VCaP (cell line): ENCODE data around the gene ATP1B1.

Source experiments
- H3K27ac ChIP-seq: fragments of 450-650 bp; 2 replicates; pipeline ENCODE4 v1.5.1; 2017
- TF ChIP-seq, protein P1 (sequence below): fragments of 450-650 bp; conservative IDR thresholded peaks from 2 replicates; pipeline ENCODE4 v1.5.1; 2017; ENCODE audit warnings: mild to moderate bottlenecking, moderate library complexity

The ATP1B1 gene

DNA sequence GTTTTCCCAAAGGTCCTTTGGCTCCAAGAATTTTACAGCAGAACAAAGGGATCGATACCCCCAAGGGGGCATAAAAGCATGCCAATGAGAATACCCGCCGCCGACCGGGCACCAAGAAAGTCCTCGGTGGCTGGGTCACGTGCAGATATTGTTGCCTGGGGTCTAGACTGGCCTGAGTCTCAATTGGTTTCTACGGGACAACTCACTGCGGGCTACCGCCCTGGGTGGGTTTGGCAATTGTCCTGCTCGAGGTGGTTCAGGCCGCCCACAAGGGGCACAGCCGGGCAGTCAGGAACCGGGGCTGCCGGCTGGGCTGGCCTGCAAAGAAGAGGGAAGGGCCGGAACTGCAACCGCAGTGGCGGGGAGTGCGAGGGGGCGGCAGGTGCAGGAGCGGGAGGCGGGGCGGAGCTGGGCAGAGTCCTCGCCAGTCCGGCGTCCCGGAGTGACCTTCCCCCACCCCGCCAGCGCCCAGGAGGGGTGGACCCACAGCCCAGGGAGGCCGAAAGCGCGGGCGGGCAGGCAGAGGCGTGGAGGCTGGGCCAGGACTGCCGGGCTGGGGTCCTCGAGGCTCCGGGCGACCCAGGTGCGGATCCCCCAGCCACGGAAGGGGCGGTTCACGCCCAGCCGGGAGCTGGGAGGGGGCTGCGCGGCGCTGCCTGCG is 926 bp upstream of the ATP1B1 start:
- TF ChIP-seq, protein P1, sequence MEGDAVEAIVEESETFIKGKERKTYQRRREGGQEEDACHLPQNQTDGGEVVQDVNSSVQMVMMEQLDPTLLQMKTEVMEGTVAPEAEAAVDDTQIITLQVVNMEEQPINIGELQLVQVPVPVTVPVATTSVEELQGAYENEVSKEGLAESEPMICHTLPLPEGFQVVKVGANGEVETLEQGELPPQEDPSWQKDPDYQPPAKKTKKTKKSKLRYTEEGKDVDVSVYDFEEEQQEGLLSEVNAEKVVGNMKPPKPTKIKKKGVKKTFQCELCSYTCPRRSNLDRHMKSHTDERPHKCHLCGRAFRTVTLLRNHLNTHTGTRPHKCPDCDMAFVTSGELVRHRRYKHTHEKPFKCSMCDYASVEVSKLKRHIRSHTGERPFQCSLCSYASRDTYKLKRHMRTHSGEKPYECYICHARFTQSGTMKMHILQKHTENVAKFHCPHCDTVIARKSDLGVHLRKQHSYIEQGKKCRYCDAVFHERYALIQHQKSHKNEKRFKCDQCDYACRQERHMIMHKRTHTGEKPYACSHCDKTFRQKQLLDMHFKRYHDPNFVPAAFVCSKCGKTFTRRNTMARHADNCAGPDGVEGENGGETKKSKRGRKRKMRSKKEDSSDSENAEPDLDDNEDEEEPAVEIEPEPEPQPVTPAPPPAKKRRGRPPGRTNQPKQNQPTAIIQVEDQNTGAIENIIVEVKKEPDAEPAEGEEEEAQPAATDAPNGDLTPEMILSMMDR: no peak
- H3K27ac ChIP-seq: peak overlapping the region; percentile 83

DNA sequence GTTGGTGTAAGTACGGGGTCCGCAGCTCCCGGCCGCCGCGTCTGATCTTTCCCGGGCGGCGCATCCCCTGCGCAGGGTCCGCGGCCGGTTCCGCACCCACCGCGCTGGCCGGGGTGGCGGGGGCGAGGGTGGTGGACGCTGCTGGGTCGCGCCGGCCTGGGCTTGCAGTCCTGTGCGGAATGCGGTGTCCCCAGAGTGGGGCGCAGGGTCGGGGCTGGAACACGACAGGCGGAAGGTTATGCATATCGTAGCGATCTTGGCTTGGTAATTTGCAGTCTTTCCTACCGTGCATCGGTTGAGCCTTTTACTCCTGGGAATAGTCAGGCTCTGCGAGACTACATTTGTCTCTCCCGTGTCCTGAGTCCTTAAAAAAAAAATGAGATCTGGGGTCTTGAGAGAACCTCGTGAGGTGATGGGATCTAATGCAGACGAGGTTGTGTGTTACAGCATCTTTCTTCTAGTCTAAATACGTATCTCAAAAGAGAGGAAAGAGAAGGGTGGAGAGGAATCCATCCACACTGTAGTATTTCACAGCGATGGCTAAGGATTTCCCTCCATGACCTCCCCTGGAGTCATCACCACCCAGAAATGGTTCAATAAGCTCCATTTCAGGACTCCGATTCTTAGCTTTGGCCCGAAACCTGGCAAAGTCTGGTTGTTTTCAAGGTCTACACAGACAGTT is 572 bp downstream of the ATP1B1 start:
- TF ChIP-seq, protein P1: no peak
- H3K27ac ChIP-seq: peak overlapping the region; percentile 83

DNA sequence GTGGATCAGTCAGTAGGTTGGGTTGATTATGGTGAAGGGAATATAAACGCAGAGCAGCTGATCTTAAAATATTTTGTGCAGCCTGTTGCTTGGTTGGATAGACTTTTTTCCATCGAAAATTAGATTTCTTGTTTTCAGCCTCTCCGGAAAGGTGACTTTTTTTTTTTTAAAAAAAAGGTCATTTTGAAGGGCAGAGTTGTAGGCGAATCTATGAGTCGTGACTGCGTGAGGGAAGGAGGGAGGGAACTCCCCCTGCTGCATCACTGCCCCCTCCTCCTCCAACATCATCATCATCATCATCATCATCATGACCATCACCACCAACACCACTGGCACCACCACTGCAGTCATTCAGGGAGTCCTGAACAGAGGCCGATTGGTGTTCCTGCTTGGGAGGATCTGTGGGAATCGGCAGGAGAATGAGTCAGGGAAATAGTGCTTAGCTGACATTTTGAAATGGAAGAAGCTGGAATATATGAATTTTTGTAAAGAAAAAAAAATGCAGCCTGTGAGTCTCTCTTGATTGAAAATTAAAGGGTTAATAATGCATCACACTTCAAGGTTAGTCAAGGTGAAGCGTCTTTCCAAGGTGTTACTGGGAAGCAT is 1.2 kb downstream of the ATP1B1 start:
- peak overlapping the region; percentile 83; the same call in 1 of the 2 replicates for H3K27ac ChIP-seq
- TF ChIP-seq, protein P1: no peak

DNA sequence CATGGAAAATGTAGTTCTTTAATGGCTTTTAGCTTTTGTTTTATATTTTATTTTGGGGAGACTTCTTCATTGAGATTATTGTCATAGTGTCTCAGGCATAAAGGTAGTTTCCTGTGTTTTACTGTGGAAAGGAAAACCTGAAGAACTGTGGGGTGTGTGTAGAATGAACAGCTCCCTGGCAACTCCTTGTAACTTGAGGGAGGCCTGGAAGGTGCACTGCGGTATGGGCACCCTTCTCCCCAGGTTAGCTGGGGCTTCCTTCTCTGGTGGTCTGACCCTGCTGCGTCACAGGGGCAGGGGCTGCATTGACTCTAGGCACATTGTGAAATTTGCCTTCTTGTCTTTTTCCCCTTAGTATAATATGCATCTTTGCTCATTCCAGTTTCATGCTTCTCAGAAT is 1.7 kb downstream of the ATP1B1 start:
- H3K27ac ChIP-seq: peak overlapping the region; percentile 56
- TF ChIP-seq, protein P1: no peak

DNA sequence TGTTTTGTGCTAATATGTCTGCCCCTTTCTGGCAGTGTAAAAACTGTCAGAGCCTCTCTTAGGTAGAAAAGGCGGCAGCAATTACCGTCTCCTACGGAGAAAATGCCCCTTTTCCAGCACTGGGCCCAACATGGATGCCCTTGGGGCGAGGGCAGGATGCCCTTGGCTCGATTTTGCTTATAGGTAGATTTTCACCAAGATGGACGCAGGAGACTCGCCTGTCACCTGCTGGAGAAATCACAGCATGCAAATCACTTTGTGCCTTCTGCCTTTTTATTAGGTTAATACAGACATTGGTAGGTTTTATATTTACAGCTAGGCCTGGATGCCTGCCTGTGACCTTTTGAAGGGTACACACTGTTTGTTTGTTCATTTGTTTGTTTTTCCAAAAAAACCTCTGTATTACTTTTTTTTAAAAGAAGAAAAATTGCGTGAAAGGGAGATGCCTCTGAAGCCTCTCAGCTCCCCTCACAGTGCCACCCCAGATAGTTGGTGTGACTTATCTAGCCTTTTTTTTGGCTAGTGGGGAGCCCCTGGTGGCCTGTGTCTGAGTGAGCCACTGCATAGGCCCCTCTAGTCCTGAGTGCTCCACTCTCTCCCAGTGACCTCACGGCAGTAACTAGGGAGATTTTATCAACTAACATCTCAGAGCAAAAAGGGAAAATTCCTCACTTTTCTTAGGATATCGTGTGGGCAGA is 2.5 kb downstream of the ATP1B1 start:
- H3K27ac ChIP-seq: peak overlapping the region; percentile 56
- TF ChIP-seq, protein P1: peak; percentile 77

DNA sequence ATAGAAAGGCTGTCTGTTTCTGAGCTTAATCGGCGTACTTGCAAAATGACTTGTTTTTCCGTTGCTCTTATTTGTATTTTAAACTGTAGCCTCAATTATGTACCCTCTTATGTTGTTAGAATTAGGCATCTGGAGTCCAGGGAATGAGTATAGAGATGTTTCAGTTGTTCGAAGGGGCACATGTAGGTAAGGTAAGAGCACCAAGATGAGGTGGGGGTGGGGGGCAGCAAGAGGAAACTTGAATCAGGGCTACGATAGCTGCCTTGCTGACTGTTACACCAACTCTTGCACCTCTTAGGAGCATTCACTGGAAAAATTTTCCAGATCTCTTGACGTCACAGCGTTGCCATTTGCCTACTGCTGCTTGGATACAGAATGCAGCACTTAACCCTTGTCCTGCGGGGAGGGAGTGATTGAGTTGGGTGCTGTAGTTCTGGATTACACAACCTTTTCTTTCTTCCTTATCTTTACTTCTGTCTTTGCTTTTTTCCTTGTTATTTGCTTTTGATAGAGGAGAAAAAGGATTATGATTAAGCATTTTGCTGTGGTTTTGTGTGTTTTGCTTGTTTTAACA is 3.2 kb downstream of the ATP1B1 start:
- TF ChIP-seq, protein P1: no peak
- H3K27ac ChIP-seq: peak overlapping the region; percentile 56

DNA sequence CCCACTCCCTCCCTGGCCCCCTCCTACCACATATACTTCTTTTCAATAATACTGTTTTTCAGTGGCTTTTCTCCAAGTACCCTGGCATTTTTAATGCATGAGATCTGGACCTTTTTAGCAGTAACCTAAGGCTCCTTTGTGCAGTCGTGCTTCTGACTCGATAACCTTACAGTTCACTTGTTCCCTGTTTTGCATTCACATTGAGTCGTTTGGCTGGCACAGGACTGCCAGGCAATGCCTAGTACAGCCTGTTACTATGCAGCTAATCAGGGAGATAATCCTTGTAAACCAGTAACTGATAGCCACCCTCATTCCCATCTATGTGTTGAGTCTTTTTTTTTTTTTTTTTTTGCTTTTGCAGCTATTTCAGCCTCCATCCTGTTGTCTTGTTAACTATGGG is 3.7 kb downstream of the ATP1B1 start:
- H3K27ac ChIP-seq: peak overlapping the region; percentile 56
- TF ChIP-seq, protein P1: no peak
